ENCODE results near the gene CEP135.
A peak's percentile ranks its signal among the peaks of the same experiment; 100 is the strongest.
"Not testable (repeated sequence)": the region's sequence is repeated elsewhere in the genome, so short reads cannot be mapped to it uniquely, and the experiment has no call there.

The CEP135 gene
- total RNA-seq: 42.6 to 61.0 (median 56.1) reads per million in 4 donors

- DNase-seq: peak; percentile 86 to 96 (median 88)
Measured at GRCh38 chr4:55948726-55949481, at the start of gene CEP135. CEP135 (plus strand) TSS chr4:55948945; CDS start chr4:55952131, 3,186 bp downstream.

GRCh38 chr4:55902677-55903076 lies 46.1 kb upstream of the CEP135 start:
- no peak for DNase-seq

- DNase-seq: no peak
Measured at GRCh38 chr4:55903577-55903976, 45.2 kb upstream of the CEP135 start.

GRCh38 chr4:55904576-55904975 lies 44.2 kb upstream of the CEP135 start:
- no peak for DNase-seq

GRCh38 chr4:55906323-55906722 lies 42.4 kb upstream of the CEP135 start:
- no peak for DNase-seq

GRCh38 chr4:55906989-55907388 lies 41.8 kb upstream of the CEP135 start:
- DNase-seq: peak in 1 of 5 donors; percentile 8

- no peak for DNase-seq
Measured at GRCh38 chr4:55907469-55907868, 41.3 kb upstream of the CEP135 start.

GRCh38 chr4:55910140-55910539 lies 38.6 kb upstream of the CEP135 start:
- no peak for DNase-seq

GRCh38 chr4:55912249-55912648 lies 36.5 kb upstream of the CEP135 start:
- no peak for DNase-seq

- DNase-seq: no peak
Measured at GRCh38 chr4:55920571-55920970, 28.2 kb upstream of the CEP135 start.

- no peak for DNase-seq
Measured at GRCh38 chr4:55921093-55921492, 27.7 kb upstream of the CEP135 start.

- no peak for DNase-seq
Measured at GRCh38 chr4:55925241-55925640, 23.5 kb upstream of the CEP135 start.

- no peak for DNase-seq
Measured at GRCh38 chr4:55926610-55927009, 22.1 kb upstream of the CEP135 start.

- DNase-seq: no peak
Measured at GRCh38 chr4:55927803-55928437, 20.8 kb upstream of the CEP135 start.

GRCh38 chr4:55928846-55929245 lies 19.9 kb upstream of the CEP135 start:
- DNase-seq: no peak

- no peak for DNase-seq
Measured at GRCh38 chr4:55931043-55931442, 17.7 kb upstream of the CEP135 start.

- no peak for DNase-seq
Measured at GRCh38 chr4:55931833-55932232, 16.9 kb upstream of the CEP135 start.

- DNase-seq: no peak
Measured at GRCh38 chr4:55932511-55932910, 16.2 kb upstream of the CEP135 start.

GRCh38 chr4:55933611-55934010 lies 15.1 kb upstream of the CEP135 start:
- no peak for DNase-seq

- not testable (repeated sequence) for DNase-seq
Measured at GRCh38 chr4:55935907-55936306, 12.8 kb upstream of the CEP135 start.

- DNase-seq: no peak
Measured at GRCh38 chr4:55938481-55938880, 10.3 kb upstream of the CEP135 start.

- DNase-seq: no peak
Measured at GRCh38 chr4:55939421-55939820, 9.3 kb upstream of the CEP135 start.

GRCh38 chr4:55941881-55942396 lies 6.8 kb upstream of the CEP135 start:
- no peak for DNase-seq

- no peak for DNase-seq
Measured at GRCh38 chr4:55947254-55947882, 1.4 kb upstream of the CEP135 start.
